ENCODE results near the gene RPL6.

DNA sequence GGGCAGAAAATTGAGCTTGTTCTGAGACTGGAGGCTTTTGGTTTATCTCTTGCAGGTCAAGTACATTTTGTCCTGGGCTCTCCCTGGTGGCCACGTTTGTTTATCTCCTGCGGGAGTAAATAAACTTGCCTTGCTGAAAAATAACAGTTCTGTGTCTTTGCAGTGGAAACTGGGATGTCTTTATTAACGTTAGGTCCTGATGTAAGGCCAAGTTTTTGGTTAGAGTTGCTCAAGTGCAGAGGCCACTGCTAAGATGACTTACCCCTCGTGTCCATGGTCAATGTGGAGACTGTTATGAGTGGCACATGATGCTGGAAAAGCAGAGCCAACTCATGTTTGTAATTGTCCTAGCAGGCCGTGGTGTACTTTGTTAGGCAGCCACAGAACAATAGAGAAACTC lies 13.1 kb upstream of the RPL6 start:
- TF ChIP-seq, protein P1, sequence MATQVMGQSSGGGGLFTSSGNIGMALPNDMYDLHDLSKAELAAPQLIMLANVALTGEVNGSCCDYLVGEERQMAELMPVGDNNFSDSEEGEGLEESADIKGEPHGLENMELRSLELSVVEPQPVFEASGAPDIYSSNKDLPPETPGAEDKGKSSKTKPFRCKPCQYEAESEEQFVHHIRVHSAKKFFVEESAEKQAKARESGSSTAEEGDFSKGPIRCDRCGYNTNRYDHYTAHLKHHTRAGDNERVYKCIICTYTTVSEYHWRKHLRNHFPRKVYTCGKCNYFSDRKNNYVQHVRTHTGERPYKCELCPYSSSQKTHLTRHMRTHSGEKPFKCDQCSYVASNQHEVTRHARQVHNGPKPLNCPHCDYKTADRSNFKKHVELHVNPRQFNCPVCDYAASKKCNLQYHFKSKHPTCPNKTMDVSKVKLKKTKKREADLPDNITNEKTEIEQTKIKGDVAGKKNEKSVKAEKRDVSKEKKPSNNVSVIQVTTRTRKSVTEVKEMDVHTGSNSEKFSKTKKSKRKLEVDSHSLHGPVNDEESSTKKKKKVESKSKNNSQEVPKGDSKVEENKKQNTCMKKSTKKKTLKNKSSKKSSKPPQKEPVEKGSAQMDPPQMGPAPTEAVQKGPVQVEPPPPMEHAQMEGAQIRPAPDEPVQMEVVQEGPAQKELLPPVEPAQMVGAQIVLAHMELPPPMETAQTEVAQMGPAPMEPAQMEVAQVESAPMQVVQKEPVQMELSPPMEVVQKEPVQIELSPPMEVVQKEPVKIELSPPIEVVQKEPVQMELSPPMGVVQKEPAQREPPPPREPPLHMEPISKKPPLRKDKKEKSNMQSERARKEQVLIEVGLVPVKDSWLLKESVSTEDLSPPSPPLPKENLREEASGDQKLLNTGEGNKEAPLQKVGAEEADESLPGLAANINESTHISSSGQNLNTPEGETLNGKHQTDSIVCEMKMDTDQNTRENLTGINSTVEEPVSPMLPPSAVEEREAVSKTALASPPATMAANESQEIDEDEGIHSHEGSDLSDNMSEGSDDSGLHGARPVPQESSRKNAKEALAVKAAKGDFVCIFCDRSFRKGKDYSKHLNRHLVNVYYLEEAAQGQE (IDR thresholded peaks at IDR 0.05; ENCODE audit: insufficient read depth in 1 of 2, low read depth in 2 of 2, low read length in 2 of 2): no peak
- TF ChIP-seq TAF1 (IDR thresholded peaks at IDR 0.05; ENCODE audit: borderline replicate concordance, insufficient read depth, low read length) (no peak), SIN3A (IDR thresholded peaks at IDR 0.05; ENCODE audit: borderline replicate concordance, insufficient read depth, low read length) (no peak), POLR2AphosphoS5 (IDR thresholded peaks at IDR 0.05; ENCODE audit: low read depth, low read length) (no peak), FOXP2 (optimal IDR thresholded peaks at IDR 0.05; ENCODE audit: borderline replicate concordance, extremely low read depth, extremely low read length, insufficient read depth) (no peak)

All from PFSK-1 (cell line).